Measurements from ENCODE around the gene MCU. TPM values are rescaled to one million over a fixed set of nuclear protein-coding genes. Genes with fewer than 3 reads are reported as not detected.
"Not testable (repeated sequence)": the region's sequence is repeated elsewhere in the genome, so short reads cannot be mapped to it uniquely, and the experiment has no call there.

The MCU gene
- total RNA-seq, 1 experiment from 2014 or later, result 26.8 TPM

DNA sequence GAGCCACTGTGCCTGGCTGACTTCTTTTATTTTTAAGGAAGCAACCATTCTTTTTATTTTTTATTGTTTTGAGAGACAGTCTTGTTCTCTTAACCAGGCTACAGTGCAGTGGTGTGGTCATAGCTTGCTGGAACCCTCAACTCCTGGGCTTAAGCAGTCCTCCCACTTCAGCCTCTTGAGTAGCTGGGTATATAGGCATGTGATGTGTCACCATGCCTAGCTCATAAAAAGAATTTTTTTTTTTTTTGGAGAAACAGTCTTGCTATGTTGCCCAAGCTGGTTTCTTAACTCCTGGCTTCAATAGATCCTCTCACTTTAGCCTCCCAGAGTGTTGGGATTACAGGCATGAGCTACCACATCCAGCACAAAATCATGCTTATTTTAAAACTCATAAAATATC lies 5.8 kb downstream of the MCU start:
- Histone ChIP-seq H4K20me1 (ENCODE audit: insufficient read depth) (peaks cover 10% of the 10 kb centered on the region; the same call in 1 of the 2 replicates), H3K4me3 (replicated peaks in 1 of 2; ENCODE audit: low read depth in 1 of 2, low read length in 2 of 2) (no peak overlapping the region), H3K27ac (ENCODE audit: low read depth, low read length) (no peak overlapping the region), H3K9me2 (ENCODE audit: insufficient read depth) (no peaks in the 10 kb centered on the region), H2AFZ (ENCODE audit: low read depth, low read length, poor library complexity, severe bottlenecking) (no peak overlapping the region), H3K36me3 (ENCODE audit: control insufficient read depth in 1 of 2, insufficient read depth in 2 of 2, low read length in 2 of 2) (no peaks in the 10 kb centered on the region), H3K4me1 (ENCODE audit: control insufficient read depth in 1 of 2, insufficient read depth in 2 of 2, low read length in 2 of 2) (peaks cover 0 to 12% of the 10 kb centered on the region in 2 experiments; a peak in 1 of 4 replicates), H3K9me3 (ENCODE audit: control insufficient read depth in 1 of 2, insufficient read depth in 1 of 2, low read depth in 1 of 2, low read length in 2 of 2) (no peaks in the 10 kb centered on the region), H3K27me3 (ENCODE audit: insufficient read depth, low read length) (no peaks in the 10 kb centered on the region), H3K4me2 (ENCODE audit: low read length) (no peak overlapping the region), H3K79me2 (ENCODE audit: insufficient read depth, low read length) (peaks cover 92% of the 10 kb centered on the region), H3K9ac (ENCODE audit: low read length) (no peak overlapping the region)
- TF ChIP-seq SIN3A (IDR thresholded peaks at IDR 0.05; ENCODE audit: low read depth) (no peak), SP1 (IDR thresholded peaks at IDR 0.05; ENCODE audit: low read depth) (no peak), JUND (IDR thresholded peaks at IDR 0.05) (no peak), CBX3 (IDR thresholded peaks at IDR 0.05; ENCODE audit: low read depth) (no peak), EGR1 (IDR thresholded peaks at IDR 0.05; ENCODE audit: low read depth) (no peak), ZFX (IDR thresholded peaks at IDR 0.05) (no peak), POLR2AphosphoS5 (IDR thresholded peaks at IDR 0.05; ENCODE audit: low read depth, low read length) (no peak), SRF (IDR thresholded peaks at IDR 0.05; ENCODE audit: low read depth) (no peak), CEBPB (IDR thresholded peaks at IDR 0.05; ENCODE audit: low read depth) (no peak), FOSL1 (IDR thresholded peaks at IDR 0.05; ENCODE audit: low read depth) (no peak), RAD21 (IDR thresholded peaks at IDR 0.05; ENCODE audit: low read depth) (no peak), YY1 (IDR thresholded peaks at IDR 0.05; ENCODE audit: extremely low read depth, insufficient replicate concordance, low read depth, low read length) (no peak), REST (IDR thresholded peaks at IDR 0.05; ENCODE audit: low read depth) (no peak), EZH2phosphoT487 (IDR thresholded peaks at IDR 0.05; ENCODE audit: borderline replicate concordance) (no peak)
- TF ChIP-seq, protein P1, sequence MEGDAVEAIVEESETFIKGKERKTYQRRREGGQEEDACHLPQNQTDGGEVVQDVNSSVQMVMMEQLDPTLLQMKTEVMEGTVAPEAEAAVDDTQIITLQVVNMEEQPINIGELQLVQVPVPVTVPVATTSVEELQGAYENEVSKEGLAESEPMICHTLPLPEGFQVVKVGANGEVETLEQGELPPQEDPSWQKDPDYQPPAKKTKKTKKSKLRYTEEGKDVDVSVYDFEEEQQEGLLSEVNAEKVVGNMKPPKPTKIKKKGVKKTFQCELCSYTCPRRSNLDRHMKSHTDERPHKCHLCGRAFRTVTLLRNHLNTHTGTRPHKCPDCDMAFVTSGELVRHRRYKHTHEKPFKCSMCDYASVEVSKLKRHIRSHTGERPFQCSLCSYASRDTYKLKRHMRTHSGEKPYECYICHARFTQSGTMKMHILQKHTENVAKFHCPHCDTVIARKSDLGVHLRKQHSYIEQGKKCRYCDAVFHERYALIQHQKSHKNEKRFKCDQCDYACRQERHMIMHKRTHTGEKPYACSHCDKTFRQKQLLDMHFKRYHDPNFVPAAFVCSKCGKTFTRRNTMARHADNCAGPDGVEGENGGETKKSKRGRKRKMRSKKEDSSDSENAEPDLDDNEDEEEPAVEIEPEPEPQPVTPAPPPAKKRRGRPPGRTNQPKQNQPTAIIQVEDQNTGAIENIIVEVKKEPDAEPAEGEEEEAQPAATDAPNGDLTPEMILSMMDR (IDR thresholded peaks at IDR 0.05 in 2 of 3, conservative IDR thresholded peaks at IDR 0.05 in 1 of 3; ENCODE audit: borderline replicate concordance in 1 of 3, insufficient read depth in 1 of 3, low read depth in 2 of 3, low read length in 2 of 3), result no peak
- TF ChIP-seq, protein P2, sequence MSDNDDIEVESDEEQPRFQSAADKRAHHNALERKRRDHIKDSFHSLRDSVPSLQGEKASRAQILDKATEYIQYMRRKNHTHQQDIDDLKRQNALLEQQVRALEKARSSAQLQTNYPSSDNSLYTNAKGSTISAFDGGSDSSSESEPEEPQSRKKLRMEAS (IDR thresholded peaks at IDR 0.05), result no peak
- ChIA-PET POLR2A (no interaction called here), CTCF (no interaction called here), RAD21 (ENCODE audit: low non-redundant PET in 1 of 2, low total read pairs in 2 of 2, uncharacterized antibody in 2 of 2, unreplicated experiment in 2 of 2) (no interaction called here)
- DNase-seq (ENCODE audit: low read depth, low spot score) (no peak), ATAC-seq (no peak)
- BruUV-seq (replicated peaks), result no TSS peak
- intact Hi-C loops (cut with micrococcal nuclease), result loop anchor here (10.0 kb wide), 1 partner anchor 367 kb away; no protein-coding TSS in a partner anchor

DNA sequence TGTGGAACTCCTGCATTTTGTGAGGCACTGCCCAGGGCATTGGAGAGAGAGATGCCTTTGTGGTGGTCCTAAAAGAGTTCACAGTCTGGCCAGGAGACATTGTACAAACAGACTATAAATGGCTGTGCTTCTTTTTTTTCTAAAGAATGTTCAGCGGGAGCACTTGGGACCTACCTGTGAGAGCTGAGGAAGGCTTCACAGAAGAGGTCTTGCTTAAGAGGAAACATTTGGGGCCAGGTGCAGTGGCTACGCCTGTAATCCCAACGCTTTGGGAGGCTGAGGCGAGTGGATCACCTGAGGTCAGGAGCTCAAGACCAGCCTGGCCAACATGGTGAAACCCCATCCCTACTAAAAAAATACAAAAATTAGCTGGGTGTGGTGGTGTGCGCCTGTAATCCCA lies 10.5 kb downstream of the MCU start:
- RAD21 ChIA-PET (ENCODE audit: low non-redundant PET in 1 of 2, low total read pairs in 2 of 2, uncharacterized antibody in 2 of 2, unreplicated experiment in 2 of 2); H3K4me1 ChIP-seq (ENCODE audit: control insufficient read depth in 1 of 2, insufficient read depth in 2 of 2, low read length in 2 of 2); intact Hi-C loops (cut with micrococcal nuclease); H3K9me3 ChIP-seq (ENCODE audit: control insufficient read depth in 1 of 2, insufficient read depth in 1 of 2, low read depth in 1 of 2, low read length in 2 of 2); CTCF ChIA-PET; H3K9me2 ChIP-seq (ENCODE audit: insufficient read depth); H3K27ac ChIP-seq (ENCODE audit: low read depth, low read length); H3K4me3 ChIP-seq (replicated peaks in 1 of 2; ENCODE audit: low read depth in 1 of 2, low read length in 2 of 2); POLR2A ChIA-PET; BruUV-seq (replicated peaks); H2AFZ ChIP-seq (ENCODE audit: low read depth, low read length, poor library complexity, severe bottlenecking); H3K4me2 ChIP-seq (ENCODE audit: low read length); H4K20me1 ChIP-seq (ENCODE audit: insufficient read depth); H3K9ac ChIP-seq (ENCODE audit: low read length); ATAC-seq; H3K27me3 ChIP-seq (ENCODE audit: insufficient read depth, low read length); H3K36me3 ChIP-seq (ENCODE audit: control insufficient read depth in 1 of 2, insufficient read depth in 2 of 2, low read length in 2 of 2); DNase-seq (ENCODE audit: low read depth, low spot score): not testable (repeated sequence)
- peaks cover 83% of the 10 kb centered on the region for H3K79me2 ChIP-seq (ENCODE audit: insufficient read depth, low read length)

All from HCT116 (cell line).